GM19397 (cell line): ENCODE measurements around the gene CHMP2A.
"Not testable (repeated sequence)": the region's sequence is repeated elsewhere in the genome, so short reads cannot be mapped to it uniquely, and the experiment has no call there.

ENCODE experiments used
- ATAC-seq: cut with Tn5 transposase; IDR thresholded peaks from one replicate; pipeline ENCODE4 v1.9.1; 2021; ENCODE audit warnings: mild to moderate bottlenecking, moderate library complexity; ENCODE audit not compliant: unreplicated experiment

The CHMP2A gene

GRCh38 chr19:58542641-58543372 lies 12.1 kb downstream of the CHMP2A start:
- not testable (repeated sequence) for ATAC-seq

GRCh38 chr19:58539169-58539559 lies 15.7 kb downstream of the CHMP2A start:
- ATAC-seq: not testable (repeated sequence)

- ATAC-seq: no peak
Observed at GRCh38 chr19:58538257-58539168, 16.4 kb downstream of the CHMP2A start.

- ATAC-seq: no peak
Observed at GRCh38 chr19:58536852-58537798, 17.8 kb downstream of the CHMP2A start.

GRCh38 chr19:58535857-58536256 lies 19.0 kb downstream of the CHMP2A start:
- ATAC-seq: no peak

GRCh38 chr19:58531034-58531840 lies 23.7 kb downstream of the CHMP2A start:
- ATAC-seq: no peak

- no peak for ATAC-seq
Observed at GRCh38 chr19:58529405-58529804, 25.5 kb downstream of the CHMP2A start.

- no peak for ATAC-seq
Observed at GRCh38 chr19:58522709-58523108, 32.2 kb downstream of the CHMP2A start.

- no peak for ATAC-seq
Observed at GRCh38 chr19:58521651-58522050, 33.3 kb downstream of the CHMP2A start.

- ATAC-seq: no peak
Observed at GRCh38 chr19:58520257-58520599, 34.7 kb downstream of the CHMP2A start.

- ATAC-seq: peak; percentile 79
Observed at GRCh38 chr19:58519355-58520256, 35.3 kb downstream of the CHMP2A start, which contains the start of gene ZBTB45. TSS of gene ZBTB45 (minus strand) at chr19:58519810. CDS start at chr19:58517673, 2,137 bp downstream.

- peak; percentile 2 for ATAC-seq
Observed at GRCh38 chr19:58519087-58519354, 35.9 kb downstream of the CHMP2A start.

- ATAC-seq: no peak
Observed at GRCh38 chr19:58518256-58519086, 36.4 kb downstream of the CHMP2A start.

GRCh38 chr19:58516964-58517833 lies 37.7 kb downstream of the CHMP2A start:
- no peak for ATAC-seq

- no peak for ATAC-seq
Observed at GRCh38 chr19:58516246-58516836, 38.6 kb downstream of the CHMP2A start.

- no peak for ATAC-seq
Observed at GRCh38 chr19:58515259-58515658, 39.6 kb downstream of the CHMP2A start.

- no peak for ATAC-seq
Observed at GRCh38 chr19:58514564-58515022, 40.3 kb downstream of the CHMP2A start.
